Peyer's patch (tissue), 4 donors: ENCODE measurements around the gene SLC25A11.

Experiments
- POLR2A ChIP-seq, 2 donors: fragments of 450-650 bp; IDR thresholded peaks; one replicate each; pipeline ENCODE4 v1.5.1; 2017; ENCODE audit warnings: antibody characterized with exemption in 2 of 2, mild to moderate bottlenecking in 2 of 2, moderate library complexity in 2 of 2
- TF ChIP-seq, protein P1 (sequence below), 6 experiments: fragments of 450-650 bp in 4 of 6; fragments of 200-600 bp in 2 of 6; sonication (generic) in 1 of 6; IDR thresholded peaks; one replicate each; pipeline ENCODE4 v1.5.1; 2017 to 2019; ENCODE audit warnings: antibody characterized with exemption in 6 of 6, mild to moderate bottlenecking in 3 of 6, moderate library complexity in 1 of 6

DNA sequence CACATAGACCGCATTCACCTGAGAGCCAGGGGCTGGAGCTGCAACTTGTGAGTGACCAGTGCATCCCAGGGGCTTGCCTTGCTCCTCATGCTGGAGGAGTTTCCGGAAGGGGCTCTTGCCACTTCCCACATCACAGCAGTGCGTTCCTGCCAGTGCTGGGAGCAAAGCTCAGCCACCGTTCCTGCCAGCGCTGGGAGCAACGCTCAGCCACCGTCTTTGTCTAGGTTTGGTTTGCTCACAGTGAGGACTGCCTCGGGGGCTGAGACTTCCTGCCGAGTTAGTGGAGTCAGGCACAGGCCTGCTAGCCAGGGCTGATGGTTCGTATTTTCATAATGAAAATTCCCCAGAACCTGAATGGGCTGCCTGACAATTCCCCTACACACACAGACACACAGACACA lies 31.5 kb downstream of the SLC25A11 start:
- TF ChIP-seq, protein P1, sequence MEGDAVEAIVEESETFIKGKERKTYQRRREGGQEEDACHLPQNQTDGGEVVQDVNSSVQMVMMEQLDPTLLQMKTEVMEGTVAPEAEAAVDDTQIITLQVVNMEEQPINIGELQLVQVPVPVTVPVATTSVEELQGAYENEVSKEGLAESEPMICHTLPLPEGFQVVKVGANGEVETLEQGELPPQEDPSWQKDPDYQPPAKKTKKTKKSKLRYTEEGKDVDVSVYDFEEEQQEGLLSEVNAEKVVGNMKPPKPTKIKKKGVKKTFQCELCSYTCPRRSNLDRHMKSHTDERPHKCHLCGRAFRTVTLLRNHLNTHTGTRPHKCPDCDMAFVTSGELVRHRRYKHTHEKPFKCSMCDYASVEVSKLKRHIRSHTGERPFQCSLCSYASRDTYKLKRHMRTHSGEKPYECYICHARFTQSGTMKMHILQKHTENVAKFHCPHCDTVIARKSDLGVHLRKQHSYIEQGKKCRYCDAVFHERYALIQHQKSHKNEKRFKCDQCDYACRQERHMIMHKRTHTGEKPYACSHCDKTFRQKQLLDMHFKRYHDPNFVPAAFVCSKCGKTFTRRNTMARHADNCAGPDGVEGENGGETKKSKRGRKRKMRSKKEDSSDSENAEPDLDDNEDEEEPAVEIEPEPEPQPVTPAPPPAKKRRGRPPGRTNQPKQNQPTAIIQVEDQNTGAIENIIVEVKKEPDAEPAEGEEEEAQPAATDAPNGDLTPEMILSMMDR (IDR thresholded peaks at IDR 0.05): no peak
- no peak for TF ChIP-seq POLR2A (IDR thresholded peaks at IDR 0.05)
